WTC11 (cell line): ENCODE data around the gene FAM124B. TPM values are rescaled to one million over a fixed set of nuclear protein-coding genes. Genes with fewer than 3 reads are reported as not detected.

Experiments
- ATAC-seq: fragments of 200-7000 bp; cut with Tn5 transposase; 2 replicates; pipeline ENCODE4 v1.10.0; 2021; ENCODE audit warnings: mild to moderate bottlenecking, moderate library complexity
- CTCF ChIA-PET: fragments of 300-600 bp; sonication (Branson Sonifier 250); formaldehyde crosslinking; loops from one replicate; lab custom pipeline; 2021; ENCODE audit warnings: antibody characterized with exemption; lab: Charles Lee
- POLR2A ChIA-PET: fragments of 350-600 bp; sonication (Branson Sonifier 250); formaldehyde crosslinking; loops from one replicate; lab custom pipeline; 2021; ENCODE audit warnings: antibody characterized with exemption; lab: Charles Lee
- DNase-seq: peaks from one replicate; pipeline ENCODE4 v3.0.0; 2021; ENCODE audit warnings: low spot score
- H3K27ac Mint-ChIP-seq: 2 replicates; pipeline ENCODE4 v1.8.0; 2021; ENCODE audit warnings: mixed read lengths
- H3K27me3 Mint-ChIP-seq: 2 replicates; pipeline ENCODE4 v1.8.0; 2021; ENCODE audit warnings: low read depth, mild to moderate bottlenecking, moderate library complexity, mixed read lengths
- H3K36me3 Mint-ChIP-seq: 2 replicates; pipeline ENCODE4 v1.8.0; 2021; ENCODE audit warnings: mixed read lengths
- H3K4me1 Mint-ChIP-seq: 2 replicates; pipeline ENCODE4 v1.8.0; 2022; ENCODE audit warnings: mixed read lengths
- H3K4me3 Mint-ChIP-seq: 2 replicates; pipeline ENCODE4 v1.8.0; 2021; ENCODE audit warnings: mild to moderate bottlenecking, moderate library complexity, mixed read lengths
- H3K9me3 Mint-ChIP-seq: 2 replicates; pipeline ENCODE4 v1.8.0; 2021; ENCODE audit warnings: mixed read lengths
- CBFB ChIP-seq: sonication (generic); formaldehyde crosslinking; IDR thresholded peaks from 2 replicates; pipeline ENCODE4 v1.8.1; 2022; ENCODE audit warnings: mild to moderate bottlenecking, low read depth, missing genetic modification reagents
- ESRRA ChIP-seq: sonication (generic); formaldehyde crosslinking; IDR thresholded peaks from 2 replicates; pipeline ENCODE4 v1.8.1; 2022; ENCODE audit warnings: mild to moderate bottlenecking, missing genetic modification reagents, borderline replicate concordance
- GABPB1 ChIP-seq: sonication (generic); formaldehyde crosslinking; IDR thresholded peaks from 2 replicates; pipeline ENCODE4 v1.8.1; 2023; ENCODE audit warnings: mild to moderate bottlenecking, missing genetic modification reagents
- MXD4 ChIP-seq: fragments of 250-450 bp; sonication (Bioruptor Pico); IDR thresholded peaks from 2 replicates; pipeline ENCODE4 v1.8.0; 2021; ENCODE audit warnings: mild to moderate bottlenecking, moderate library complexity, borderline replicate concordance
- OVOL2 ChIP-seq: fragments of 250-450 bp; sonication (Bioruptor Pico); IDR thresholded peaks from 2 replicates; pipeline ENCODE4 v1.9.0; 2021; ENCODE audit warnings: mild to moderate bottlenecking, borderline replicate concordance
- RELA ChIP-seq: sonication (generic); formaldehyde crosslinking; IDR thresholded peaks from 2 replicates; pipeline ENCODE4 v1.8.1; 2022; ENCODE audit warnings: missing genetic modification reagents, mild to moderate bottlenecking, borderline replicate concordance
- RORB ChIP-seq: fragments of 250-450 bp; sonication (Bioruptor Pico); IDR thresholded peaks from 2 replicates; pipeline ENCODE4 v1.9.0; 2021; ENCODE audit warnings: mild to moderate bottlenecking
- SMAD3 ChIP-seq: sonication (generic); formaldehyde crosslinking; IDR thresholded peaks from 2 replicates; pipeline ENCODE4 v1.8.0; 2022; ENCODE audit warnings: missing genetic modification reagents, mild to moderate bottlenecking, borderline replicate concordance
- TEAD1 ChIP-seq: sonication (generic); formaldehyde crosslinking; IDR thresholded peaks from 2 replicates; pipeline ENCODE4 v1.8.0; 2022; ENCODE audit warnings: mild to moderate bottlenecking, missing genetic modification reagents
- ZNF232 ChIP-seq: sonication (generic); formaldehyde crosslinking; IDR thresholded peaks from 2 replicates; pipeline ENCODE4 v1.8.0; 2022; ENCODE audit warnings: mild to moderate bottlenecking, missing genetic modification reagents
- ZNF263 ChIP-seq: sonication (generic); formaldehyde crosslinking; IDR thresholded peaks from 2 replicates; pipeline ENCODE4 v1.8.1; 2022; ENCODE audit warnings: low read depth, mild to moderate bottlenecking, moderate library complexity, missing genetic modification reagents
- total RNA-seq: library from RNA; stranded (reverse); gene quantifications from 3 replicates; pipeline ENCODE4 v1.2.3, GENCODE V29; 2021
- TF ChIP-seq, protein P1 (sequence below): sonication (generic); formaldehyde crosslinking; IDR thresholded peaks from 2 replicates; pipeline ENCODE4 v1.8.0; 2022; ENCODE audit warnings: missing genetic modification reagents
- TF ChIP-seq, protein P2 (sequence below): sonication (generic); formaldehyde crosslinking; IDR thresholded peaks from 2 replicates; pipeline ENCODE4 v1.8.0; 2022; ENCODE audit warnings: mild to moderate bottlenecking, missing genetic modification reagents
- TF ChIP-seq, protein P3 (sequence below): sonication (generic); formaldehyde crosslinking; conservative IDR thresholded peaks from 2 replicates; pipeline ENCODE4 v1.8.1; 2023; ENCODE audit warnings: mild to moderate bottlenecking, low read depth, missing genetic modification reagents, moderate library complexity
- TF ChIP-seq, protein P4 (sequence below): sonication (generic); formaldehyde crosslinking; IDR thresholded peaks from 2 replicates; pipeline ENCODE4 v1.8.1; 2023; ENCODE audit warnings: mild to moderate bottlenecking, missing genetic modification reagents

Gene FAM124B
- total RNA-seq, 1 experiment from 2014 or later = 3.7 TPM

DNA sequence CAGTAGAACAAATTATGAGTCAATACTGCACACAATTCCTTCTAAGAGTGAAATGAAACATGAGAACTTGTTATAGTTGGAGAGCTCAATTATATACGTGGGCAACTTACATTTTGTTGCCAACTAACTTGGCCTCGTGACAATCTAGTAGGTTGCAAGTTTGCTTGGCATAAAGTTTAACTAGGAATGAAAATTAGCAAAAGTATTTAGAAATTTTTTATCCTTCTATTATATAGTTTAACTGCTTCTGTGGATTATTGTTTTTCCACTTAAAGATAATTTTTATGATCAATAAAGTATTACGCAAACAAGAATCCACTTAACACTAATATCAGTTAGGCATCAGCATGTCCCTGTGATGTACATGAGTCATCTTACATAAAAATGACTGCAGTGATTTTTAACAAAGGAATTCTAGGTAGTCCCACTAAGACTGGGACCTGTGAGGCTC is 41.1 kb downstream of the FAM124B start:
- ATAC-seq (no peak), DNase-seq (no peak)
- ChIA-PET CTCF (no interaction called here), POLR2A (no interaction called here)
- no peaks in the 10 kb centered on the region for H3K4me1 Mint-ChIP-seq
- peaks cover 15% of the 10 kb centered on the region for H3K9me3 Mint-ChIP-seq
- TF ChIP-seq, protein P1, sequence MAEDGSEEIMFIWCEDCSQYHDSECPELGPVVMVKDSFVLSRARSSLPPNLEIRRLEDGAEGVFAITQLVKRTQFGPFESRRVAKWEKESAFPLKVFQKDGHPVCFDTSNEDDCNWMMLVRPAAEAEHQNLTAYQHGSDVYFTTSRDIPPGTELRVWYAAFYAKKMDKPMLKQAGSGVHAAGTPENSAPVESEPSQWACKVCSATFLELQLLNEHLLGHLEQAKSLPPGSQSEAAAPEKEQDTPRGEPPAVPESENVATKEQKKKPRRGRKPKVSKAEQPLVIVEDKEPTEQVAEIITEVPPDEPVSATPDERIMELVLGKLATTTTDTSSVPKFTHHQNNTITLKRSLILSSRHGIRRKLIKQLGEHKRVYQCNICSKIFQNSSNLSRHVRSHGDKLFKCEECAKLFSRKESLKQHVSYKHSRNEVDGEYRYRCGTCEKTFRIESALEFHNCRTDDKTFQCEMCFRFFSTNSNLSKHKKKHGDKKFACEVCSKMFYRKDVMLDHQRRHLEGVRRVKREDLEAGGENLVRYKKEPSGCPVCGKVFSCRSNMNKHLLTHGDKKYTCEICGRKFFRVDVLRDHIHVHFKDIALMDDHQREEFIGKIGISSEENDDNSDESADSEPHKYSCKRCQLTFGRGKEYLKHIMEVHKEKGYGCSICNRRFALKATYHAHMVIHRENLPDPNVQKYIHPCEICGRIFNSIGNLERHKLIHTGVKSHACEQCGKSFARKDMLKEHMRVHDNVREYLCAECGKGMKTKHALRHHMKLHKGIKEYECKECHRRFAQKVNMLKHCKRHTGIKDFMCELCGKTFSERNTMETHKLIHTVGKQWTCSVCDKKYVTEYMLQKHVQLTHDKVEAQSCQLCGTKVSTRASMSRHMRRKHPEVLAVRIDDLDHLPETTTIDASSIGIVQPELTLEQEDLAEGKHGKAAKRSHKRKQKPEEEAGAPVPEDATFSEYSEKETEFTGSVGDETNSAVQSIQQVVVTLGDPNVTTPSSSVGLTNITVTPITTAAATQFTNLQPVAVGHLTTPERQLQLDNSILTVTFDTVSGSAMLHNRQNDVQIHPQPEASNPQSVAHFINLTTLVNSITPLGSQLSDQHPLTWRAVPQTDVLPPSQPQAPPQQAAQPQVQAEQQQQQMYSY (CRISPR knock-in tag) = no peak
- no peak for TF ChIP-seq RORB
- TF ChIP-seq MXD4 (CRISPR knock-in tag) = no peak
- TF ChIP-seq, protein P2, sequence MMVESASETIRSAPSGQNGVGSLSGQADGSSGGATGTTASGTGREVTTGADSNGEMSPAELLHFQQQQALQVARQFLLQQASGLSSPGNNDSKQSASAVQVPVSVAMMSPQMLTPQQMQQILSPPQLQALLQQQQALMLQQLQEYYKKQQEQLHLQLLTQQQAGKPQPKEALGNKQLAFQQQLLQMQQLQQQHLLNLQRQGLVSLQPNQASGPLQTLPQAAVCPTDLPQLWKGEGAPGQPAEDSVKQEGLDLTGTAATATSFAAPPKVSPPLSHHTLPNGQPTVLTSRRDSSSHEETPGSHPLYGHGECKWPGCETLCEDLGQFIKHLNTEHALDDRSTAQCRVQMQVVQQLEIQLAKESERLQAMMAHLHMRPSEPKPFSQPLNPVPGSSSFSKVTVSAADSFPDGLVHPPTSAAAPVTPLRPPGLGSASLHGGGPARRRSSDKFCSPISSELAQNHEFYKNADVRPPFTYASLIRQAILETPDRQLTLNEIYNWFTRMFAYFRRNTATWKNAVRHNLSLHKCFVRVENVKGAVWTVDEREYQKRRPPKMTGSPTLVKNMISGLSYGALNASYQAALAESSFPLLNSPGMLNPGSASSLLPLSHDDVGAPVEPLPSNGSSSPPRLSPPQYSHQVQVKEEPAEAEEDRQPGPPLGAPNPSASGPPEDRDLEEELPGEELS = no peak
- TF ChIP-seq OVOL2 (CRISPR knock-in tag) = no peak
- no peak for TF ChIP-seq SMAD3 (CRISPR knock-in tag)
- TF ChIP-seq, protein P3, sequence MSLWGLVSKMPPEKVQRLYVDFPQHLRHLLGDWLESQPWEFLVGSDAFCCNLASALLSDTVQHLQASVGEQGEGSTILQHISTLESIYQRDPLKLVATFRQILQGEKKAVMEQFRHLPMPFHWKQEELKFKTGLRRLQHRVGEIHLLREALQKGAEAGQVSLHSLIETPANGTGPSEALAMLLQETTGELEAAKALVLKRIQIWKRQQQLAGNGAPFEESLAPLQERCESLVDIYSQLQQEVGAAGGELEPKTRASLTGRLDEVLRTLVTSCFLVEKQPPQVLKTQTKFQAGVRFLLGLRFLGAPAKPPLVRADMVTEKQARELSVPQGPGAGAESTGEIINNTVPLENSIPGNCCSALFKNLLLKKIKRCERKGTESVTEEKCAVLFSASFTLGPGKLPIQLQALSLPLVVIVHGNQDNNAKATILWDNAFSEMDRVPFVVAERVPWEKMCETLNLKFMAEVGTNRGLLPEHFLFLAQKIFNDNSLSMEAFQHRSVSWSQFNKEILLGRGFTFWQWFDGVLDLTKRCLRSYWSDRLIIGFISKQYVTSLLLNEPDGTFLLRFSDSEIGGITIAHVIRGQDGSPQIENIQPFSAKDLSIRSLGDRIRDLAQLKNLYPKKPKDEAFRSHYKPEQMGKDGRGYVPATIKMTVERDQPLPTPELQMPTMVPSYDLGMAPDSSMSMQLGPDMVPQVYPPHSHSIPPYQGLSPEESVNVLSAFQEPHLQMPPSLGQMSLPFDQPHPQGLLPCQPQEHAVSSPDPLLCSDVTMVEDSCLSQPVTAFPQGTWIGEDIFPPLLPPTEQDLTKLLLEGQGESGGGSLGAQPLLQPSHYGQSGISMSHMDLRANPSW = no peak
- no peak for TF ChIP-seq RELA
- no peak for TF ChIP-seq TEAD1 (CRISPR knock-in tag)
- TF ChIP-seq ZNF263 (CRISPR knock-in tag) = no peak
- H3K36me3 Mint-ChIP-seq = no peaks in the 10 kb centered on the region; the same call in 1 of the 2 replicates
- H3K4me3 Mint-ChIP-seq = no peak overlapping the region
- no peaks in the 10 kb centered on the region for H3K27me3 Mint-ChIP-seq
- no peak overlapping the region for H3K27ac Mint-ChIP-seq

DNA sequence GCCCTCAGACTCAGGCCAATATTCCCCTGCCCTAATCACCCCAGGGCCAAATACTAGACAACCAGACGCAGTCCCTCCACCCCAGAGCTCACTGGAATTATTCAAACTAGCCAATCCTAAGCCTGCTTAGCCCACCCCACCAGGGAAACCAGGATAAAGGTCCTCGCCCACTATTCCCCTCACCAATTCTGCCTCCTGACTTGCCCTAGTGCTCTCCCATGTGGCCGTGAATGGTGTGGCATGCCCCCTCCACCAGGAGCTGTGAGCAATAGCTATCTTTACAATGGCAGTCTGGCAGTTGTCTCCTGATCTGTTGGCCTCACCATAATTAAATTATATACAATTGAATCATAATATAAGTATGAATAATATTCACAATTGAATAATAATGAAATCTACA is 42.3 kb downstream of the FAM124B start:
- TF ChIP-seq ZNF232 (no peak), ESRRA (no peak), GABPB1 (CRISPR knock-in tag) (no peak), CBFB (CRISPR knock-in tag) (no peak)
- TF ChIP-seq, protein P4, sequence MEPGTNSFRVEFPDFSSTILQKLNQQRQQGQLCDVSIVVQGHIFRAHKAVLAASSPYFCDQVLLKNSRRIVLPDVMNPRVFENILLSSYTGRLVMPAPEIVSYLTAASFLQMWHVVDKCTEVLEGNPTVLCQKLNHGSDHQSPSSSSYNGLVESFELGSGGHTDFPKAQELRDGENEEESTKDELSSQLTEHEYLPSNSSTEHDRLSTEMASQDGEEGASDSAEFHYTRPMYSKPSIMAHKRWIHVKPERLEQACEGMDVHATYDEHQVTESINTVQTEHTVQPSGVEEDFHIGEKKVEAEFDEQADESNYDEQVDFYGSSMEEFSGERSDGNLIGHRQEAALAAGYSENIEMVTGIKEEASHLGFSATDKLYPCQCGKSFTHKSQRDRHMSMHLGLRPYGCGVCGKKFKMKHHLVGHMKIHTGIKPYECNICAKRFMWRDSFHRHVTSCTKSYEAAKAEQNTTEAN = no peak
- peak; percentile 96 for ATAC-seq
- Mint-ChIP-seq H3K27ac (no peak overlapping the region), H3K27me3 (no peaks in the 10 kb centered on the region), H3K4me1 (no peaks in the 10 kb centered on the region), H3K9me3 (peaks cover 15% of the 10 kb centered on the region), H3K4me3 (no peak overlapping the region), H3K36me3 (no peaks in the 10 kb centered on the region; the same call in 1 of the 2 replicates)
- DNase-seq = peak; percentile 58
- ChIA-PET POLR2A (interaction anchor here (0.7 kb wide), 1 partner anchor 396 kb away, joined by 4 read pairs; no protein-coding TSS in a partner anchor), CTCF (interaction anchor here (0.6 to 2.5 kb wide), 22 partner anchors 9 to 418 kb away, joined by 3 to 38 read pairs (median 4); no protein-coding TSS in a partner anchor)
